ENCODE results near the gene AFG3L2. TPM values are rescaled to one million over a fixed set of nuclear protein-coding genes. Genes with fewer than 3 reads are reported as not detected.

Gene AFG3L2
- total and polyA plus RNA-seq, 10 of the 15 experiments (the other 5 are each of a cell fraction or from before 2014, with no cell fraction given), result 21.0 to 72.7 (median 57.7) TPM

- peaks cover 16 to 25% of the 10 kb centered on the region in 2 experiments; a peak in 3 of 4 replicates for H3K36me3 ChIP-seq (ENCODE audit: control insufficient read depth in 2 of 2, insufficient read depth in 2 of 2, low read length in 1 of 2)
- no peak overlapping the region for H3K4me2 ChIP-seq (ENCODE audit: control insufficient read depth, insufficient read depth)
- no TSS peak for BruUV-seq (replicated peaks)
- H2AFZ ChIP-seq (ENCODE audit: control insufficient read depth, low read depth, low read length), result no peak overlapping the region
- no peaks in the 10 kb centered on the region for H3K9me3 ChIP-seq (replicated peaks; ENCODE audit: control insufficient read depth, insufficient read depth, low read length)
- H3K27ac ChIP-seq (ENCODE audit: control insufficient read depth, insufficient read depth), result no peak overlapping the region
- no peaks in the 10 kb centered on the region for H3K4me1 ChIP-seq (ENCODE audit: control insufficient read depth, insufficient read depth, low read length)
- RAD21 ChIA-PET (ENCODE audit: unreplicated experiment), result no interaction called here
- H3K27me3 ChIP-seq (replicated peaks in 1 of 2; ENCODE audit: control insufficient read depth in 2 of 2, insufficient read depth in 2 of 2, low read length in 1 of 2), result no peaks in the 10 kb centered on the region
- no peak for ATAC-seq
- no peak for FAIRE-seq
- POLR2A ChIA-PET, result interaction anchor here (0.7 to 1.2 kb wide), 2 partner anchors 31 to 1218 kb away, joined by 3 to 5 read pairs; no protein-coding TSS in a partner anchor
- no peaks in the 10 kb centered on the region for H4K20me1 ChIP-seq (ENCODE audit: control insufficient read depth, insufficient read depth)
- DNase-seq (ENCODE audit: low read depth, low spot score), result no peak
- in situ Hi-C loops (cut with MboI), result no loop called here
- intact Hi-C loops (cut with micrococcal nuclease; ENCODE audit: unreplicated experiment), result no loop called here
- no peak overlapping the region for H3K4me3 ChIP-seq
- SMC1A ChIA-PET (ENCODE audit: uncharacterized antibody, unreplicated experiment), result interaction anchor here (1.2 kb wide), 1 partner anchor 16 kb away, joined by 3 read pairs; no protein-coding TSS in a partner anchor
- CTCF ChIA-PET, result interaction anchor here (2.1 kb wide), 1 partner anchor 13 kb away, joined by 15 read pairs; no protein-coding TSS in a partner anchor
- WGBS (ENCODE audit: insufficient coverage, insufficient replicate concordance, low lambda C conversion rate, missing lambda C conversion rate), result 97% methylated on average over 5 of the region's 5 CpGs
- no peaks in the 10 kb centered on the region for H3K79me2 ChIP-seq (ENCODE audit: control insufficient read depth, insufficient read depth, low read length)
- H3K9ac ChIP-seq (ENCODE audit: control insufficient read depth, insufficient read depth, low read length), result no peak overlapping the region
- TF ChIP-seq, protein P1, sequence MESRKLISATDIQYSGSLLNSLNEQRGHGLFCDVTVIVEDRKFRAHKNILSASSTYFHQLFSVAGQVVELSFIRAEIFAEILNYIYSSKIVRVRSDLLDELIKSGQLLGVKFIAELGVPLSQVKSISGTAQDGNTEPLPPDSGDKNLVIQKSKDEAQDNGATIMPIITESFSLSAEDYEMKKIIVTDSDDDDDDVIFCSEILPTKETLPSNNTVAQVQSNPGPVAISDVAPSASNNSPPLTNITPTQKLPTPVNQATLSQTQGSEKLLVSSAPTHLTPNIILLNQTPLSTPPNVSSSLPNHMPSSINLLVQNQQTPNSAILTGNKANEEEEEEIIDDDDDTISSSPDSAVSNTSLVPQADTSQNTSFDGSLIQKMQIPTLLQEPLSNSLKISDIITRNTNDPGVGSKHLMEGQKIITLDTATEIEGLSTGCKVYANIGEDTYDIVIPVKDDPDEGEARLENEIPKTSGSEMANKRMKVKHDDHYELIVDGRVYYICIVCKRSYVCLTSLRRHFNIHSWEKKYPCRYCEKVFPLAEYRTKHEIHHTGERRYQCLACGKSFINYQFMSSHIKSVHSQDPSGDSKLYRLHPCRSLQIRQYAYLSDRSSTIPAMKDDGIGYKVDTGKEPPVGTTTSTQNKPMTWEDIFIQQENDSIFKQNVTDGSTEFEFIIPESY (IDR thresholded peaks at IDR 0.05), result no peak
- TF ChIP-seq MYC (IDR thresholded peaks at IDR 0.05; ENCODE audit: insufficient read depth, insufficient read length, insufficient replicate concordance, low read length, severe bottlenecking), result no peak
- no peak for TF ChIP-seq MTA2 (IDR thresholded peaks at IDR 0.05; ENCODE audit: low read depth)
- TF ChIP-seq TAF1 (IDR thresholded peaks at IDR 0.05; ENCODE audit: borderline replicate concordance, low read depth, low read length), result no peak
- TF ChIP-seq SMAD5 (IDR thresholded peaks at IDR 0.05; ENCODE audit: low read depth), result no peak
- TF ChIP-seq POLR2AphosphoS2 (IDR thresholded peaks at IDR 0.05; ENCODE audit: low read depth, low read length), result no peak
- no peak for TF ChIP-seq MEF2B (IDR thresholded peaks at IDR 0.05; ENCODE audit: partially characterized antibody, poor library complexity, severe bottlenecking)
- no peak for TF ChIP-seq SIN3A (IDR thresholded peaks at IDR 0.05; ENCODE audit: low read depth, low read length)
- no peak for TF ChIP-seq IRF4 (IDR thresholded peaks at IDR 0.05; ENCODE audit: low read depth, low read length)
- TF ChIP-seq SRF (IDR thresholded peaks at IDR 0.05; ENCODE audit: low read depth in 2 of 2, low read length in 2 of 2), result no peak
- no peak for TF ChIP-seq IRF3 (IDR thresholded peaks at IDR 0.05)
- no peak for TF ChIP-seq PAX8 (IDR thresholded peaks at IDR 0.05)
- no peak for TF ChIP-seq TCF3 (IDR thresholded peaks at IDR 0.05; ENCODE audit: borderline replicate concordance, insufficient read depth, low read depth, low read length)
- TF ChIP-seq, protein P2, sequence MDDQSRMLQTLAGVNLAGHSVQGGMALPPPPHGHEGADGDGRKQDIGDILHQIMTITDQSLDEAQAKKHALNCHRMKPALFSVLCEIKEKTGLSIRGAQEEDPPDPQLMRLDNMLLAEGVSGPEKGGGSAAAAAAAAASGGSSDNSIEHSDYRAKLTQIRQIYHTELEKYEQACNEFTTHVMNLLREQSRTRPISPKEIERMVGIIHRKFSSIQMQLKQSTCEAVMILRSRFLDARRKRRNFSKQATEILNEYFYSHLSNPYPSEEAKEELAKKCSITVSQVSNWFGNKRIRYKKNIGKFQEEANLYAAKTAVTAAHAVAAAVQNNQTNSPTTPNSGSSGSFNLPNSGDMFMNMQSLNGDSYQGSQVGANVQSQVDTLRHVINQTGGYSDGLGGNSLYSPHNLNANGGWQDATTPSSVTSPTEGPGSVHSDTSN (IDR thresholded peaks at IDR 0.05; ENCODE audit: insufficient replicate concordance, low read depth, low read length), result no peak
- TF ChIP-seq WRNIP1 (IDR thresholded peaks at IDR 0.05; ENCODE audit: borderline replicate concordance, low read depth, low read length), result no peak
- TF ChIP-seq ETV6 (conservative IDR thresholded peaks at IDR 0.05 in 1 of 2, IDR thresholded peaks at IDR 0.05 in 1 of 2; ENCODE audit: borderline replicate concordance in 1 of 2, low read depth in 1 of 2), result no peak
- no peak for TF ChIP-seq HDAC2 (IDR thresholded peaks at IDR 0.05)
- TF ChIP-seq NRF1 (conservative IDR thresholded peaks at IDR 0.05; ENCODE audit: low read depth, low read length), result no peak
Observed at GRCh38 chr18:12340945-12341660, 35.9 kb downstream of the AFG3L2 start.

Data from GM12878 (cell line).